H9 (cell line): Measurements from ENCODE around the gene FNDC3B. TPM values are rescaled to one million over a fixed set of nuclear protein-coding genes. Genes with fewer than 3 reads are reported as not detected.

ENCODE experiments used
- DNase-seq: peaks from one replicate; pipeline ENCODE4 v3.0.0-alpha.2; 2017
- H2AFZ ChIP-seq: one replicate; pipeline ENCODE4 v1.6.1; 2013; ENCODE audit warnings: mild to moderate bottlenecking, low read length, control low read depth, moderate library complexity
- H2AK5ac ChIP-seq: 2 replicates; pipeline ENCODE4 v1.6.1; 2013; ENCODE audit warnings: low read length, control low read depth, mixed read lengths; ENCODE audit not compliant: insufficient read length
- H2BK120ac ChIP-seq: one replicate; pipeline ENCODE4 v1.6.1; 2013; ENCODE audit warnings: low read depth, mild to moderate bottlenecking, low read length, control low read depth, inconsistent platforms; ENCODE audit not compliant: poor library complexity, severe bottlenecking
- H2BK12ac ChIP-seq: 2 replicates; pipeline ENCODE4 v1.6.1; 2013; ENCODE audit warnings: low read length, control low read depth, mixed read lengths, low read depth; ENCODE audit not compliant: insufficient read length
- H2BK15ac ChIP-seq: 2 replicates; pipeline ENCODE4 v1.6.1; 2013; ENCODE audit warnings: low read depth, low read length, control low read depth
- H2BK20ac ChIP-seq: one replicate; pipeline ENCODE4 v1.6.1; 2013; ENCODE audit warnings: low read depth, mild to moderate bottlenecking, low read length, control low read depth, inconsistent platforms; ENCODE audit not compliant: poor library complexity, severe bottlenecking
- H2BK5ac ChIP-seq: 2 replicates; pipeline ENCODE4 v1.6.1; 2013; ENCODE audit warnings: low read length, control low read depth, mixed read lengths; ENCODE audit not compliant: insufficient read length
- H3K14ac ChIP-seq: 2 replicates; pipeline ENCODE4 v1.6.1; 2013; ENCODE audit warnings: low read length, control low read depth; ENCODE audit not compliant: insufficient read depth
- H3K18ac ChIP-seq: 2 replicates; pipeline ENCODE4 v1.6.1; 2013; ENCODE audit warnings: low read depth, mild to moderate bottlenecking, mixed read lengths, low read length, control low read depth; ENCODE audit not compliant: insufficient read length
- H3K23ac ChIP-seq: 2 replicates; pipeline ENCODE4 v1.6.1; 2013; ENCODE audit warnings: low read length, control low read depth, mixed read lengths, low read depth; ENCODE audit not compliant: insufficient read length
- H3K23me2 ChIP-seq: 2 replicates; pipeline ENCODE4 v1.6.1; 2013; ENCODE audit warnings: low read depth, mild to moderate bottlenecking, mixed read lengths, low read length, control low read depth; ENCODE audit not compliant: insufficient read length, poor library complexity, severe bottlenecking
- H3K27ac ChIP-seq: 2 replicates; pipeline ENCODE4 v1.5.1; 2013; ENCODE audit warnings: low read length, control low read depth, mixed read lengths, low read depth; ENCODE audit not compliant: insufficient read length
- H3K27me3 ChIP-seq: 2 replicates; pipeline ENCODE4 v1.6.1; 2013; ENCODE audit warnings: low read length, control low read depth, inconsistent platforms; ENCODE audit not compliant: insufficient read depth
- H3K4ac ChIP-seq: 2 replicates; pipeline ENCODE4 v1.6.1; 2013; ENCODE audit warnings: low read depth, mild to moderate bottlenecking, control low read depth, inconsistent platforms, low read length, moderate library complexity
- H3K4me1 ChIP-seq: 2 replicates; pipeline ENCODE4 v1.6.1; 2013; ENCODE audit warnings: low read length, control low read depth, inconsistent platforms; ENCODE audit not compliant: insufficient read depth
- H3K4me2 ChIP-seq: 2 replicates; pipeline ENCODE4 v1.6.1; 2013; ENCODE audit warnings: low read length, control low read depth, mixed read lengths; ENCODE audit not compliant: insufficient read length, insufficient read depth
- H3K56ac ChIP-seq: 2 replicates; pipeline ENCODE4 v1.6.1; 2013; ENCODE audit warnings: low read depth, mild to moderate bottlenecking, mixed read lengths, low read length, control low read depth; ENCODE audit not compliant: insufficient read length
- H3K79me1 ChIP-seq: 2 replicates; pipeline ENCODE4 v1.6.1; 2013; ENCODE audit warnings: low read depth, mild to moderate bottlenecking, moderate library complexity, low read length, control low read depth, inconsistent platforms; ENCODE audit not compliant: insufficient read depth, poor library complexity, severe bottlenecking
- H3K79me2 ChIP-seq: 2 replicates; pipeline ENCODE4 v1.6.1; 2013; ENCODE audit warnings: low read length, control low read depth, inconsistent platforms; ENCODE audit not compliant: insufficient read depth
- H3K9ac ChIP-seq: 2 replicates; pipeline ENCODE4 v1.6.1; 2013; ENCODE audit warnings: low read length, control low read depth, mixed read lengths; ENCODE audit not compliant: insufficient read length; ENCODE audit errors: extremely low read depth
- H3K9me3 ChIP-seq: one replicate; pipeline ENCODE4 v1.6.1; 2013; ENCODE audit warnings: low read depth, low read length, inconsistent platforms; ENCODE audit not compliant: control insufficient read depth
- H3T11ph ChIP-seq: one replicate; pipeline ENCODE4 v1.6.1; 2013; ENCODE audit warnings: mild to moderate bottlenecking, low read length, control low read depth, inconsistent platforms
- H4K20me1 ChIP-seq: one replicate; pipeline ENCODE4 v1.6.1; 2013; ENCODE audit not compliant: control insufficient read depth, insufficient read length, insufficient read depth
- H4K5ac ChIP-seq: 2 replicates; pipeline ENCODE4 v1.6.1; 2013; ENCODE audit warnings: low read depth, mild to moderate bottlenecking, mixed read lengths, low read length, control low read depth; ENCODE audit not compliant: insufficient read length
- H4K8ac ChIP-seq: replicated peaks from 2 replicates; pipeline ENCODE4 v1.6.1; 2013; ENCODE audit warnings: low read length, control low read depth, mixed read lengths, low read depth; ENCODE audit not compliant: insufficient read length
- H4K91ac ChIP-seq: 2 replicates; pipeline ENCODE4 v1.6.1; 2013; ENCODE audit warnings: low read depth, mild to moderate bottlenecking, moderate library complexity, mixed read lengths, low read length, control low read depth; ENCODE audit not compliant: insufficient read length
- H3K27ac Mint-ChIP-seq, 3 experiments: 2 replicates in 2 of 3; 3 replicates in 1 of 3; pipeline ENCODE4 v1.8.0; 2020 to 2021; ENCODE audit warnings: mixed read lengths in 3 of 3, mild to moderate bottlenecking in 1 of 3, moderate library complexity in 1 of 3
- H3K27me3 Mint-ChIP-seq: 2 replicates; pipeline ENCODE4 v1.8.0; 2021; ENCODE audit warnings: low read depth, mild to moderate bottlenecking, moderate library complexity, mixed read lengths
- H3K36me3 Mint-ChIP-seq, 3 experiments: 2 replicates in 2 of 3; 3 replicates in 1 of 3; pipeline ENCODE4 v1.8.0; 2020 to 2021; ENCODE audit warnings: low read depth in 3 of 3, mixed read lengths in 3 of 3; ENCODE audit not compliant: insufficient read depth in 1 of 3
- H3K4me1 Mint-ChIP-seq, 2 experiments: 2 replicates each; pipeline ENCODE4 v1.8.0; 2020; ENCODE audit warnings: mixed read lengths in 2 of 2
- H3K4me3 Mint-ChIP-seq, 2 experiments: 2 replicates in 1 of 2; 3 replicates in 1 of 2; pipeline ENCODE4 v1.8.0; 2020 to 2021; ENCODE audit warnings: mild to moderate bottlenecking in 2 of 2, mixed read lengths in 2 of 2, moderate library complexity in 1 of 2
- H3K9me3 Mint-ChIP-seq, 2 experiments: 2 replicates in 1 of 2; 3 replicates in 1 of 2; pipeline ENCODE4 v1.8.0; 2020; ENCODE audit warnings: mild to moderate bottlenecking in 2 of 2, mixed read lengths in 2 of 2, moderate library complexity in 1 of 2
- WGBS: extraction: QIAGEN DNeasy Blood & Tissue Kit; methylation state at CpG from one replicate; pipeline ENCODE4 v1.1.7; 2013; ENCODE audit warnings: missing lambda C conversion rate, low lambda C conversion rate, mixed read lengths; ENCODE audit not compliant: insufficient read length; ENCODE audit errors: extremely low coverage; 5-methylcytosine and 5-hydroxymethylcytosine counted together
- total RNA-seq: library from RNA; stranded (reverse); gene quantifications from 2 replicates; pipeline ENCODE4 v1.2.1, GENCODE V29; 2021
- TF ChIP-seq, protein P1 (sequence below): fragments of 200-600 bp; sonication (generic); conservative IDR thresholded peaks from 3 replicates; pipeline ENCODE4 v1.8.0; 2021; ENCODE audit warnings: antibody characterized with exemption, mild to moderate bottlenecking

Gene FNDC3B
- total RNA-seq, 1 experiment from 2014 or later: 43.8 TPM

DNA sequence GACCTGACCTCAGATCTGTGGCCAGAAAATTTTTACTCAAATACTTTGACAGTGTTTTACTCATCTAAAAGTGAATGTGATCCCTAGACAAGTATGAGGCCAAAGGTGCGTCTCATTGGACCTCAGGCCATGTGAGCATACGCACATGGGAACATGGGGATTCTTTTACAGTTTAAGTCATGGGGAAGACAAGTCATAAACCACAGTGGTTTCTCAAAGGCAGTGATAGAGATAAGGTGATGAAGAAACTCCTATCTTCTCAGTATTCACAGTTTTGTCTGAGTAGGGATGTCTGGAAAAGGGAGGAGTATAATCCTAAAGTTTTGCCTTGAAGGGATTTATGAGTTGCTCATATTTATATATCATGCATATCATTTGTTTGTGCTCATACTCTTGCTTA, 173.8 kb downstream of the FNDC3B start:
- no peak overlapping the region for H3T11ph ChIP-seq
- H2BK5ac ChIP-seq: no peak overlapping the region
- H3K4me3 Mint-ChIP-seq: no peak overlapping the region
- H4K8ac ChIP-seq: no peak overlapping the region
- H4K91ac ChIP-seq: no peak overlapping the region
- H3K9me3 Mint-ChIP-seq: no peaks in the 10 kb centered on the region
- no peak overlapping the region for H3K27ac Mint-ChIP-seq
- no peaks in the 10 kb centered on the region for H3K27me3 ChIP-seq
- H4K20me1 ChIP-seq: no peaks in the 10 kb centered on the region
- no peak overlapping the region for H2BK20ac ChIP-seq
- H3K4me2 ChIP-seq: no peak overlapping the region
- DNase-seq: no peak
- H3K18ac ChIP-seq: no peak overlapping the region
- no CpG with 5 or more reads among the region's 2 CpGs for WGBS
- TF ChIP-seq, protein P1, sequence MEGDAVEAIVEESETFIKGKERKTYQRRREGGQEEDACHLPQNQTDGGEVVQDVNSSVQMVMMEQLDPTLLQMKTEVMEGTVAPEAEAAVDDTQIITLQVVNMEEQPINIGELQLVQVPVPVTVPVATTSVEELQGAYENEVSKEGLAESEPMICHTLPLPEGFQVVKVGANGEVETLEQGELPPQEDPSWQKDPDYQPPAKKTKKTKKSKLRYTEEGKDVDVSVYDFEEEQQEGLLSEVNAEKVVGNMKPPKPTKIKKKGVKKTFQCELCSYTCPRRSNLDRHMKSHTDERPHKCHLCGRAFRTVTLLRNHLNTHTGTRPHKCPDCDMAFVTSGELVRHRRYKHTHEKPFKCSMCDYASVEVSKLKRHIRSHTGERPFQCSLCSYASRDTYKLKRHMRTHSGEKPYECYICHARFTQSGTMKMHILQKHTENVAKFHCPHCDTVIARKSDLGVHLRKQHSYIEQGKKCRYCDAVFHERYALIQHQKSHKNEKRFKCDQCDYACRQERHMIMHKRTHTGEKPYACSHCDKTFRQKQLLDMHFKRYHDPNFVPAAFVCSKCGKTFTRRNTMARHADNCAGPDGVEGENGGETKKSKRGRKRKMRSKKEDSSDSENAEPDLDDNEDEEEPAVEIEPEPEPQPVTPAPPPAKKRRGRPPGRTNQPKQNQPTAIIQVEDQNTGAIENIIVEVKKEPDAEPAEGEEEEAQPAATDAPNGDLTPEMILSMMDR: no peak
- H3K79me2 ChIP-seq: no peaks in the 10 kb centered on the region
- no peak overlapping the region for H3K56ac ChIP-seq
- no peak overlapping the region for H3K9ac ChIP-seq
- no peak overlapping the region for H2BK15ac ChIP-seq
- H3K23ac ChIP-seq: no peak overlapping the region
- no peaks in the 10 kb centered on the region for H3K9me3 ChIP-seq
- H3K23me2 ChIP-seq: no peaks in the 10 kb centered on the region
- H3K4ac ChIP-seq: no peak overlapping the region
- peaks cover 4% of the 10 kb centered on the region; the same call in 1 of the 2 replicates for H3K4me1 ChIP-seq
- H2BK12ac ChIP-seq: no peak overlapping the region
- H2AFZ ChIP-seq: no peak overlapping the region
- H3K14ac ChIP-seq: no peak overlapping the region
- H3K27me3 Mint-ChIP-seq: no peaks in the 10 kb centered on the region
- H4K5ac ChIP-seq: no peak overlapping the region
- H3K79me1 ChIP-seq: no peaks in the 10 kb centered on the region
- H3K36me3 Mint-ChIP-seq: peaks cover 0 to 2% (median 0%) of the 10 kb centered on the region in 3 experiments; a peak in 2 of 7 replicates
- H2BK120ac ChIP-seq: no peak overlapping the region
- no peak overlapping the region for H3K27ac ChIP-seq
- H2AK5ac ChIP-seq: no peak overlapping the region
- H3K4me1 Mint-ChIP-seq: peaks cover 59 to 60% of the 10 kb centered on the region in 2 experiments
